GM19035 (cell line): Measurements from ENCODE around the gene PPFIBP2.
A peak's percentile ranks its signal among the peaks of the same experiment; 100 is the strongest.

Experiments used
- ATAC-seq: cut with Tn5 transposase; IDR thresholded peaks from one replicate; pipeline ENCODE4 v1.9.1; 2021; ENCODE audit not compliant: unreplicated experiment

Gene PPFIBP2

GRCh38 chr11:7513234-7514098, at the start of gene PPFIBP2:
TSS of gene PPFIBP2 (plus strand) at chr11:7513999. CDS start at chr11:7549476, 35,477 bp downstream.
- peak; percentile 77 for ATAC-seq

DNA sequence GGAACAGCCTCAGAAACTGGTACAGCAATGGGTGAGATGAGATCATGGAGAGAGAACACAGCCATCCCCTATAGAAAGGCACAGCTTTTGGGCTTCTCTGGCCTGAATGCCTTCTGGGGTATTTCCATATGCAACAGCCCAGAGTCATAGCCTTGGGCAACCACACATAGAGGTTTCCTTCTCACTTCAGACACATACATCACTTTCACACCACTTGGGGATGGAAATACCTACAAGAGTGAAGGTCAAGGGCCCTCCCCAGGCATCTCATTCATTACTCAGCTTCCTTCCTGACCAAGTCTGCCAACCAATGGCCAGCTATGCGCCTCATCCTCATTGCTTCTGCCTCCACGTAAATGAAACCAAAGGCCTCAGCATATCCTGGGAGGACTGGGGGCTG, 46.1 kb upstream of the PPFIBP2 start:
- ATAC-seq = peak; percentile 58

DNA sequence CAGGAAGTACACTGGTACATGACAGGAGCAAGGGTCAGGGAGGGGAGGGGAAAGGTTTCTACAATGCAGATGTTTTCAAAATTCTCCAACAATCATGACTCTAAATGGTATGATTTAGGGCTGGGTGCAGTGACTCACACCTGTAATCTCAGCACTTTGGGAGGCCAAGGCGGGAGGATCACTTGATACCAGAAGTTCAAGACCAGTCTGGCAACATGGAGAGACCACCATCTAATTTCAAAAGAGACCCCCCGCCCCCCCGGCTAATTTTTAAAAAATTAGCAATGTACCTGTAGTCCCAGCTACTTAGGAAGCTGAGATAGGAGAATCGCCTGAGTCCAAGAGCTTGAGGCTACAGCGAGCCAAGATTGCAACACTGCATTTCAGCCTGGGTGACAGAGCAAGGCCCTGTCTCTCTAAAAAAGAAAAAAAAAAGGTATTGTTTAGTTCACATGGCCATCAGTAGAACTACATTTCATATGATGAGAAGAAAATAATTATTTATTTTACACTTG, 44.4 kb upstream of the PPFIBP2 start:
- ATAC-seq = no peak

DNA sequence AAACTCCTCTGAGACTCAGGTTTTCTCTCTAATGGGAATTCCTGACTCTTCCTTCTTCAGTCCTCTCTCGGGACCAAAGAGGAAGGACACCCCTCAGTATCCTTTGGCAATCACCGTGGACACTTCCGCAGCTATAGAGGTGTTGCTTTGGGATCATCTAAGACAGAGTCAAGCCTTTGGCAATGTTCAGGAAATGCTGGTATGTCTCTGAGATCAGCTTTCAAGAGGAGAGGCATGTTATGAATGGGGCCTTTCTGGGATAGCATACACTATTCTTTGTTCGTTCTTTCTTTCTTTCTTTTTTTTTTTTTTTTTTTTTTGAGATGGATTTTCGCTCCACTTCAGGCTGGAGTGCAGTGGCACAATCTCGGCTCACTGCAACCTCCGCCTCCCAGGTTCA, 42.7 kb upstream of the PPFIBP2 start:
- ATAC-seq = no peak

DNA sequence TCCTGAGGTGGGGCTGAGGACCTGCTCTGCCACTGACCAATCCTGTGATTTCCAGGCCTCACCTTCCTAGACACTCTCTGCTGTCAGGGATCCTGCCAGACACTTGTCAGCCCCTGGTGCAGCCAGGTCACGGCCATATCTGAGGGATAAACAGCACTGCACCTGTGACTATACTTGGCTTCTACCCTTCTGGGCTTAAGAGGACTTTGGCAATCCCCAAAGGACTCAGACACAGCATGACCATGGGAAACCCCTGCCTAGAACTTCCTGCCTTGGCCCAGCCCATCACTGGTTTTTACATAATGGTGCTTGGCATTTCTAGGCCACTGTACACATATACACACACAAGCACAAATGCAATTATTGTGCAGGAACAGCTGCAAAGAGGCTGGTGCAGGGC, 40.1 kb upstream of the PPFIBP2 start:
- ATAC-seq = peak; percentile 92

DNA sequence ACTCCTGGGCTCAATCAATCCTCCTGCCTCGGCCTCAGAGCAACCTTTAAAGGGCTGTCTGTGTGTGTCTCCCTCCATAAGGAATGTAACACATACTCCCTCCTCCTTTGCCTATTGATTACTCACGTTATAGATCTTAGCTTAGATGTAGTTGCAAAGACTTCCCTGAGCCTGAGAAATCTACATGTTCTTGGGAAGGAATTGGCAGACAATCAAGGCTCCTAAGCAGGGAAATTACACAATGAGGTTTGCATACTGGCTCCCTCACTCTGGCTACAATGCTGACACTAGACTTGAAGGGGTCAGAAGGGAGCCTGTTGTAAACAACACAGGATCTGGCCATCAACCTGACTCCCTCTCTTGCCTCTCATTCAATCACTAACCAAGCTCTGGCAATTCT, 33.7 kb upstream of the PPFIBP2 start:
- no peak for ATAC-seq

- ATAC-seq = no peak
Measured at GRCh38 chr11:7484131-7484530, 29.7 kb upstream of the PPFIBP2 start.

- no peak for ATAC-seq
Measured at GRCh38 chr11:7484645-7485044, 29.2 kb upstream of the PPFIBP2 start.

- no peak for ATAC-seq
Measured at GRCh38 chr11:7485186-7486097, 28.4 kb upstream of the PPFIBP2 start, which contains the start of gene OLFML1. TSS of gene OLFML1 (plus strand) at chr11:7485506. CDS start at chr11:7485876, 370 bp downstream.

DNA sequence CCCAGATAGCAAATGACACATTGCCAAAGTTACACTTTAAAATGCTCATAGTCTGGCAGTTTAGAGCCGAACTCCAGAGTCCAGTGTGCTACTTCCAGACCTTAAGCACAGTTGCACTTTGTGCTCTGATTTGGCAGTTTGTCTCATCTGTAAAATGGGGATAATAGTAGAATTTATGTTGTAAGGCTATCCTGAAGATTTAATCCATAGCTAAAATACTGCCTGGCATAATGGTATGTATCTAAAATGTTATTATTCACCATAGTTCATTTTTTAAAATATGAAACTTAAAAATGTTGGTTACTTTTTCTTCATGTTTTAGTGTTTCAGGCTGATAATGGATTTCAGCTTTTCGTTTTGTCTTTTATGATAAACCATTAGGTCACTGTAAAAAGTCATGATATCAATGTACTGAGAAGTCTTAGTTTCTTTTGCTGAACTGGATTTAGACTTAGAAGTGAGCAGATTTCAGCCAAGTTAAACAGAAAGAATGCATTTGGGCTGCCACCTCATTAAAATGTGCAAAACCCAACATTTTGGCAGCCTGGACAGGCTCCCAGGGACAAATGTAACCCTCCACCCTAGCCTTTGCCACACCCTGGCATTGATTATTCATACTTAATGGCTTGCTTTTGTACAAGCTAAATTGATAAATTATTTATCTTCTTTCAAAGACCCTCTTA, 27.6 kb upstream of the PPFIBP2 start:
- ATAC-seq = no peak

DNA sequence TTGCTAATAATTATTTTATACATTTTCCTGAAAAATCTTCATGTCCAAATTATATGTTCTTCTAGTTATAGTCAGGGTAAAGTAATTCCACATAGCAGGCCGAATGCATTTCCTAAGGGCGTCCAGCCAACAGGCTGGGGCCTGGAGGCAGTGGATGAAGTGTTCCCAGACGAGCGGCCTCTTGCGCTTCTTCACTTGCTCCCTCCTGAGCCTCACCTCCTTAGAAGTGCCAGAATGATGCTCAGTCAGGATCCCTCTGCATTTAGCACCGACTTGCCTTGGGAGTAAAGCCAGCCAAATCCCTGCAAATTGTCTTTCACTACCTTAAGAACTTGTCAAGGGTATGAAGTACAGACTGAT, 27.0 kb upstream of the PPFIBP2 start:
- no peak for ATAC-seq

DNA sequence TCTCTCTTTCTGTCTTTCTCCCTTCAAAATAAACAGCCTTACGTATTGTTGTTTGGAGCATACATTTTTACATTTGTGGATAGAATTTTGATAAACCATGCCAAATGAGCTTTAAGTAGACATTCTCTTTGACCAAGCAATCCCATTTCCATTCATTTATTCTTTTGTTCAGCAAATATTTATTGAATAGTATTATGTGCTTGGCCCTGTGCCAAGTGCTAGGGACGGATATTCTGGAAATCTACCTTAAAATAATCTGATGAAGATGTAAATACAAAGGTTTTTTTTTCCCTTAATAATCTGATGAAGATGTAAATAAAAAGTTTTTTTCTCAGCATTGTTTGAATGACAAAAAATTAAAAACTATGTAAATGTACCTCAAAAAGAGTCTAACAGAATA, 26.4 kb upstream of the PPFIBP2 start:
- ATAC-seq = no peak

DNA sequence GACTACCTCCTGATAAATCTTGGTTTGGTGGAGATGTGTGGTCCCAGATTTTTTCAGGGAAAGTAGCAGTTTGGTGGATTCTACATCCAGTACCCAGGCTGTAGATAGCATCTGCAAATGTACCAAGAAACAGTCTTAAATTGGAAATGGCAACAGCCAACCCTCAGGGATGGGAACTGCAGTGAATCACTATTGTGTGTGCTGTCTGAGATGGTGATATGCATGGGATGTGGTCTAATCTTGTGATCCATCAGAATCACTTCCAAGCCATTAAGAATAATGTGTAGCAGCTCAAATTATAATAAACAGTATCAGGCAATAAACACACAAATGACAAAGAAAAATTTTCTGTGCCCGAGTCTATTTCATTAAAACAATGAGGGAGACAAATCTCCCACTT, 25.1 kb upstream of the PPFIBP2 start:
- no peak for ATAC-seq

GRCh38 chr11:7489376-7489775, 24.4 kb upstream of the PPFIBP2 start:
- no peak for ATAC-seq

- ATAC-seq = no peak
Measured at GRCh38 chr11:7490054-7490453, 23.7 kb upstream of the PPFIBP2 start.

- no peak for ATAC-seq
Measured at GRCh38 chr11:7490535-7490934, 23.3 kb upstream of the PPFIBP2 start.

- ATAC-seq = no peak
Measured at GRCh38 chr11:7492253-7492652, 21.5 kb upstream of the PPFIBP2 start.

DNA sequence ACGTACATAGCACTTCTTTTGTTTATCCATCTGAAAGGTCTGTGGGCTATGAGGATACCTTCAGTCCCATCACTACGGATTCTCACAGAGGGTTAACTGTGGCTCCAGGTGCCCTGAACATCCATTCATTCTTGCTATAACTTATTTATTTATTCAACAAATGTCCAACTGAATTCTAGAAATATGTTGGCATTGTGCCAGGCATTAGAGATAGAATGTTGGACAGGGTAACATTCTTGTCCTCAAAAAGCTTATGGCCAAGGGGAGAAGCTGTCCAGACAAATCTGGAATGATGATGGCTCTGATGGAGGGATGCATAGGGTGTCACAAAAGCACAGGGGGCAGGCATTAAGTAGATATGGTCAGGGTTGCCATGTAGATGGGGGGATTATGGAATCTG, 20.1 kb upstream of the PPFIBP2 start:
- no peak for ATAC-seq

GRCh38 chr11:7494086-7494745, 19.6 kb upstream of the PPFIBP2 start:
- no peak for ATAC-seq

DNA sequence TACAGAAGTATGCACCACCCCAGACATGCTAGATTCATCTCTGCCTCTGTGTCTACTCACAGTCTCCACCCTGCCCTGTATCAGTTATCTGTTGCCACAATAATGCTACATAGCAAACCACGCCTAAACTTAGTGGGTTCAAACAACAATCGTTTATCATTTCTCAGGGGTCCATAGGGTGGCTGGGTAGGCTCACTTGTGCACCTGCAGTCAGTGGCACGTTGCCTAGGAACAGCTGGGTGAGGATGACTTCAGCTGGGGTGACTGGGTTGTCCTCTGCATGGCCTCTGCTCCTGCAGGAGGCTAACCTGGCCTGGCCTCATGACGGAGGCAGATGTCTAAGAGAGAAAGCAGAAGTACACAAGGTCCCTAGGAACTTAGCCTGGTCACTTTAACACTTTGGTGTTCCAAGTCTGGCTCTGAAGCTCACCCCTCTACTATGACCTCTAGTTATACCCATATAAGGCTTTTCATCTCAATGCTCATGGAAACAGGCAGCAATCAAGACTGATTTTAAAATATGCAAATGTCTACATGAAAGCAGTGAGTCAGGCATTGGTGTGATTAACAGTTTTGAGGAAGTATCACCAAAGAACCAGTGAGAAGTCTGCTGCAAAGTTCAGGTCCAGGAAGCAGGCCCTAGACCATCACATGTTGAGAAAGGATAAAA, 17.8 kb upstream of the PPFIBP2 start:
- ATAC-seq = peak; percentile 91
